Panc1 (cell line): ENCODE data around the gene FHL1. TPM values are rescaled to one million over a fixed set of nuclear protein-coding genes. Genes with fewer than 3 reads are reported as not detected.
"Not testable (repeated sequence)": the region's sequence is repeated elsewhere in the genome, so short reads cannot be mapped to it uniquely, and the experiment has no call there.

ENCODE experiments used
- ATAC-seq: fragments of 200-7000 bp; cut with Tn5 transposase; 2 replicates; pipeline ENCODE4 v1.9.1; 2020; ENCODE audit warnings: mild to moderate bottlenecking, moderate library complexity
- BruUV-seq: library from RNA; stranded (reverse); fragments of 400-500 nt; replicated peaks from 2 replicates; lab custom pipeline; 2021; lab: Mats Ljungman, UMichigan
- CTCF ChIA-PET: fragments of 300-600 bp; sonication (Branson Sonifier 250); formaldehyde crosslinking; loops from one replicate; lab custom pipeline; 2022; ENCODE audit warnings: antibody characterized with exemption; lab: Charles Lee
- POLR2A ChIA-PET: fragments of 300-600 bp; sonication (Branson Sonifier 250); formaldehyde crosslinking; loops from one replicate; lab custom pipeline; 2022; ENCODE audit warnings: antibody characterized with exemption; lab: Charles Lee
- DNase-seq: peaks from one replicate; pipeline ENCODE4 v3.0.0-alpha.2; 2010; ENCODE audit warnings: low read depth, low spot score
- H3K27ac ChIP-seq: 2 replicates; pipeline ENCODE4 v1.5.1; 2011; ENCODE audit warnings: mild to moderate bottlenecking, low read length, inconsistent platforms
- H3K27me3 ChIP-seq: fragments of 200-500 bp; sonication (Bioruptor generic); 2 replicates; pipeline ENCODE4 v1.6.0; 2014; ENCODE audit warnings: low read length, inconsistent platforms; ENCODE audit not compliant: control insufficient read depth, insufficient read depth
- H3K36me3 ChIP-seq: fragments of 200-500 bp; sonication (Bioruptor generic); 2 replicates; pipeline ENCODE4 v1.5.1; 2014; ENCODE audit warnings: inconsistent platforms, mild to moderate bottlenecking, low read length, moderate library complexity; ENCODE audit not compliant: control insufficient read depth, insufficient read depth
- H3K4me1 ChIP-seq: 2 replicates; pipeline ENCODE4 v1.5.1; 2011; ENCODE audit warnings: inconsistent platforms, mild to moderate bottlenecking, low read length, moderate library complexity; ENCODE audit not compliant: control insufficient read depth, insufficient read depth
- H3K4me3 ChIP-seq, 2 experiments: 2 replicates each; pipeline ENCODE4 v1.5.1; 2011 to 2012; ENCODE audit warnings: low read depth in 2 of 2, low read length in 2 of 2, mild to moderate bottlenecking in 2 of 2, inconsistent platforms in 1 of 2, moderate library complexity in 1 of 2
- H3K9me3 ChIP-seq: fragments of 200-500 bp; sonication (Bioruptor generic); 2 replicates; pipeline ENCODE4 v1.5.1; 2014; ENCODE audit warnings: low read depth, mild to moderate bottlenecking, inconsistent platforms, low read length, moderate library complexity; ENCODE audit not compliant: control insufficient read depth, insufficient read depth
- POLR2AphosphoS5 ChIP-seq: IDR thresholded peaks from 2 replicates; pipeline ENCODE4 v1.6.1; 2012; ENCODE audit warnings: mild to moderate bottlenecking, low read depth, low read length, moderate library complexity
- SIN3A ChIP-seq: IDR thresholded peaks from 2 replicates; pipeline ENCODE4 v1.6.1; 2012; ENCODE audit warnings: low read depth, mild to moderate bottlenecking, low read length, moderate library complexity, borderline replicate concordance; ENCODE audit not compliant: insufficient read depth
- TCF7L2 ChIP-seq: IDR thresholded peaks from 2 replicates; pipeline ENCODE4 v1.6.1; 2011; ENCODE audit warnings: mild to moderate bottlenecking, low read depth, low read length, inconsistent platforms
- in situ Hi-C: cut with HindIII; loops from 2 replicates; pipeline ENCODE4 v1.10.0; 2016; ENCODE audit warnings: low sequenced_read_pairs, low pct_unique_long_range_greater_than_20kb
- intact Hi-C: fragments of 100-400 bp; cut with micrococcal nuclease; formaldehyde crosslinking; loops from one replicate; pipeline ENCODE4 v1.10.0; 2022; ENCODE audit not compliant: unreplicated experiment
- total RNA-seq: library from RNA; stranded (reverse); gene quantifications from one replicate; pipeline ENCODE4 v1.2.1, GENCODE V29; 2021; ENCODE audit not compliant: unreplicated experiment
- TF ChIP-seq, protein P1 (sequence below), 2 experiments: IDR thresholded peaks; 2 replicates each; pipeline ENCODE4 v1.6.1; 2011 to 2012; ENCODE audit warnings: low read depth in 2 of 2, control low read depth in 1 of 2, low read length in 1 of 2, mild to moderate bottlenecking in 1 of 2, moderate library complexity in 1 of 2; ENCODE audit not compliant: insufficient read depth in 1 of 2
- TF ChIP-seq, protein P2 (sequence below): fragments of 450-650 bp; IDR thresholded peaks from 2 replicates; pipeline ENCODE4 v1.5.1; 2017; ENCODE audit warnings: mild to moderate bottlenecking

FHL1 gene
- total RNA-seq, 1 experiment from 2014 or later, result 67.9 TPM

DNA sequence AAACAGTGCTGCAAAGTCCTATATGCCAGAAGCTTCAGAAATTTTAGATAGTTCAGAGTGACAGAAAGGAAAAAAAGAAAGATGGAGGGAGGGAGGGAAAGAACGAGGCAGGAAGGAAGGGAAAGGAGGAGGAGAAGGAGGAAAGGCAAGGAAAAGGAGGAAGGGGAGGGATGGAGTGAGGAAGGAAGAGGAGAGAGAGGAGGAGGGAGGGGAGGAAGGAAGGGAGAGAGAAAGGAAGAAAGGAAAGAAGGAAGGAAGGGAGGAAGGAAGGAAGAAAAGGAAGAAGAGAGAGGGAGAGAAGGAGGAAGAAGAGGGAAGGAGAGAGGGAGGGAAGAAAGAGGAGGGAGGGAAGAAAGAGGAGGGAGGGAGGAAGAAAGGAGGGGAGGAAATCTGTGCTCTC lies 42.4 kb upstream of the FHL1 start:
- ChIA-PET CTCF (no interaction called here), POLR2A (interaction anchor here (0.6 kb wide), 1 partner anchor 59 kb away, joined by 3 read pairs; no protein-coding TSS in a partner anchor)
- H3K4me3 ChIP-seq, result no peak overlapping the region
- ATAC-seq, result no peak
- no peaks in the 10 kb centered on the region for H3K4me1 ChIP-seq
- in situ Hi-C loops (no loop called here), intact Hi-C loops (no loop called here)
- H3K9me3 ChIP-seq, result no peaks in the 10 kb centered on the region
- no TSS peak for BruUV-seq
- TF ChIP-seq POLR2AphosphoS5 (no peak), SIN3A (no peak), TCF7L2 (no peak)
- TF ChIP-seq, protein P1, sequence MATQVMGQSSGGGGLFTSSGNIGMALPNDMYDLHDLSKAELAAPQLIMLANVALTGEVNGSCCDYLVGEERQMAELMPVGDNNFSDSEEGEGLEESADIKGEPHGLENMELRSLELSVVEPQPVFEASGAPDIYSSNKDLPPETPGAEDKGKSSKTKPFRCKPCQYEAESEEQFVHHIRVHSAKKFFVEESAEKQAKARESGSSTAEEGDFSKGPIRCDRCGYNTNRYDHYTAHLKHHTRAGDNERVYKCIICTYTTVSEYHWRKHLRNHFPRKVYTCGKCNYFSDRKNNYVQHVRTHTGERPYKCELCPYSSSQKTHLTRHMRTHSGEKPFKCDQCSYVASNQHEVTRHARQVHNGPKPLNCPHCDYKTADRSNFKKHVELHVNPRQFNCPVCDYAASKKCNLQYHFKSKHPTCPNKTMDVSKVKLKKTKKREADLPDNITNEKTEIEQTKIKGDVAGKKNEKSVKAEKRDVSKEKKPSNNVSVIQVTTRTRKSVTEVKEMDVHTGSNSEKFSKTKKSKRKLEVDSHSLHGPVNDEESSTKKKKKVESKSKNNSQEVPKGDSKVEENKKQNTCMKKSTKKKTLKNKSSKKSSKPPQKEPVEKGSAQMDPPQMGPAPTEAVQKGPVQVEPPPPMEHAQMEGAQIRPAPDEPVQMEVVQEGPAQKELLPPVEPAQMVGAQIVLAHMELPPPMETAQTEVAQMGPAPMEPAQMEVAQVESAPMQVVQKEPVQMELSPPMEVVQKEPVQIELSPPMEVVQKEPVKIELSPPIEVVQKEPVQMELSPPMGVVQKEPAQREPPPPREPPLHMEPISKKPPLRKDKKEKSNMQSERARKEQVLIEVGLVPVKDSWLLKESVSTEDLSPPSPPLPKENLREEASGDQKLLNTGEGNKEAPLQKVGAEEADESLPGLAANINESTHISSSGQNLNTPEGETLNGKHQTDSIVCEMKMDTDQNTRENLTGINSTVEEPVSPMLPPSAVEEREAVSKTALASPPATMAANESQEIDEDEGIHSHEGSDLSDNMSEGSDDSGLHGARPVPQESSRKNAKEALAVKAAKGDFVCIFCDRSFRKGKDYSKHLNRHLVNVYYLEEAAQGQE (IDR thresholded peaks at IDR 0.05; ENCODE audit: insufficient read depth in 1 of 2, low read depth in 2 of 2, low read length in 1 of 2), result no peak
- TF ChIP-seq, protein P2, sequence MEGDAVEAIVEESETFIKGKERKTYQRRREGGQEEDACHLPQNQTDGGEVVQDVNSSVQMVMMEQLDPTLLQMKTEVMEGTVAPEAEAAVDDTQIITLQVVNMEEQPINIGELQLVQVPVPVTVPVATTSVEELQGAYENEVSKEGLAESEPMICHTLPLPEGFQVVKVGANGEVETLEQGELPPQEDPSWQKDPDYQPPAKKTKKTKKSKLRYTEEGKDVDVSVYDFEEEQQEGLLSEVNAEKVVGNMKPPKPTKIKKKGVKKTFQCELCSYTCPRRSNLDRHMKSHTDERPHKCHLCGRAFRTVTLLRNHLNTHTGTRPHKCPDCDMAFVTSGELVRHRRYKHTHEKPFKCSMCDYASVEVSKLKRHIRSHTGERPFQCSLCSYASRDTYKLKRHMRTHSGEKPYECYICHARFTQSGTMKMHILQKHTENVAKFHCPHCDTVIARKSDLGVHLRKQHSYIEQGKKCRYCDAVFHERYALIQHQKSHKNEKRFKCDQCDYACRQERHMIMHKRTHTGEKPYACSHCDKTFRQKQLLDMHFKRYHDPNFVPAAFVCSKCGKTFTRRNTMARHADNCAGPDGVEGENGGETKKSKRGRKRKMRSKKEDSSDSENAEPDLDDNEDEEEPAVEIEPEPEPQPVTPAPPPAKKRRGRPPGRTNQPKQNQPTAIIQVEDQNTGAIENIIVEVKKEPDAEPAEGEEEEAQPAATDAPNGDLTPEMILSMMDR, result no peak
- H3K36me3 ChIP-seq, result no peaks in the 10 kb centered on the region
- no peak for DNase-seq
- H3K27ac ChIP-seq, result no peak overlapping the region
- no peaks in the 10 kb centered on the region for H3K27me3 ChIP-seq

- ATAC-seq (peak; percentile 86), DNase-seq (no peak)
- Histone ChIP-seq H3K4me1 (no peaks in the 10 kb centered on the region), H3K4me3 (peak overlapping the region; percentile 19 to 38), H3K27ac (no peak overlapping the region), H3K9me3 (no peaks in the 10 kb centered on the region), H3K27me3 (no peaks in the 10 kb centered on the region), H3K36me3 (no peaks in the 10 kb centered on the region)
- CTCF ChIA-PET, result interaction anchor here (0.6 kb wide), 1 partner anchor 21 kb away, joined by 3 read pairs; no protein-coding TSS in a partner anchor
- POLR2A ChIA-PET, result no interaction called here
- TF ChIP-seq, protein P1 (IDR thresholded peaks at IDR 0.05; ENCODE audit: insufficient read depth in 1 of 2, low read depth in 2 of 2, low read length in 1 of 2), result no peak
- no TSS peak for BruUV-seq
- in situ Hi-C loops, result no loop called here
- intact Hi-C loops, result no loop called here
Observed at GRCh38 chrX:136106920-136107528, 40.3 kb upstream of the FHL1 start.

DNA sequence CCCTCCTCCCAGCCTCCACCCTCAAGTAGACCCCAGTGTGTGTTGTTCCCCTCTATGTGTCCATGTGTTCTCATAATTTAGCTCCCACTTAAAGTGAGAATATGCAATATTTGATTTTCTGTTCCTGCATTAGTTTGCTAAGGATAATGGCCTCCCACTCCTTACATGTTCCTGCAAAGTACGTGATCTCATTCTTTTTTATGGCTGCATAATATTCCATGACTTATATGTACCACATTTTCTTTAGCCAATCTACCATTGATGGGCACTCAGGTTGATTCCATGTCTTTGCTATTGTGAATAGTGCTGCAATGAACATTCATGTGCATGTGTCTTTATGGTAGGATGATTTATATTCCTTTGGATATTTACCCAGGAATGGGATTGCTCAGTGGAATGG lies 38.4 kb upstream of the FHL1 start:
- H3K4me1 ChIP-seq, ATAC-seq, intact Hi-C loops, H3K9me3 ChIP-seq, BruUV-seq, CTCF ChIA-PET, H3K27me3 ChIP-seq, H3K36me3 ChIP-seq, in situ Hi-C loops, H3K4me3 ChIP-seq, POLR2A ChIA-PET, H3K27ac ChIP-seq, DNase-seq: not testable (repeated sequence)
